ENCODE results near the gene ZSWIM8.

ZSWIM8 gene

GRCh38 chr10:73848821-73849489, 63.5 kb downstream of the ZSWIM8 start:
- peak; percentile 92 for DNase-seq

- no peak for DNase-seq
Measured at GRCh38 chr10:73850211-73850610, 64.8 kb downstream of the ZSWIM8 start.

- no peak for DNase-seq
Measured at GRCh38 chr10:73850863-73851461, 65.6 kb downstream of the ZSWIM8 start.

Data from stimulated activated CD4-positive, alpha-beta T cell treated with anti-CD3 and anti-CD28 coated beads, Interleukin-12 subunit alpha, Interleukin-12 subunit beta, amount 100 ng/mL, for 4 hours (primary cell).